Endothelial cell of umbilical vein (primary cell): Measurements from ENCODE around the gene DENND5A. TPM values are rescaled to one million over a fixed set of nuclear protein-coding genes. Genes with fewer than 3 reads are reported as not detected.
"Not testable (repeated sequence)": the region's sequence is repeated elsewhere in the genome, so short reads cannot be mapped to it uniquely, and the experiment has no call there.

Experiments used
- BruUV-seq: library from RNA; stranded (reverse); fragments of 400-500 nt; replicated peaks from 2 replicates; lab custom pipeline; 2021; lab: Mats Ljungman, UMichigan
- CTCF ChIA-PET: fragments of 300-600, 350-600 bp; sonication (Branson Sonifier 250); formaldehyde crosslinking; loops from one replicate; lab custom pipeline; 2021; ENCODE audit warnings: antibody characterized with exemption, inconsistent platforms; lab: Charles Lee
- POLR2A ChIA-PET: fragments of 300-600, 350-600 bp; sonication (Branson Sonifier 250); formaldehyde crosslinking; loops from one replicate; lab custom pipeline; 2021; ENCODE audit warnings: antibody characterized with exemption, inconsistent platforms; lab: Charles Lee
- DNase-seq: peaks from one replicate; pipeline ENCODE4 v3.0.0-alpha.2; 2011; ENCODE audit warnings: low read depth, low spot score
- FAIRE-seq: peaks from 2 replicates; lab custom pipeline; 2011; peaks lifted over from hg19 to GRCh38; lab: Jason Lieb, UNC
- H2AFZ ChIP-seq: 2 replicates; pipeline ENCODE4 v1.6.0; 2012; ENCODE audit warnings: low read depth, low read length, control low read depth, inconsistent platforms
- H3K27ac ChIP-seq: 2 replicates; pipeline ENCODE4 v1.5.1; 2011; ENCODE audit warnings: low read depth, mild to moderate bottlenecking, control low read depth, low read length, moderate library complexity; ENCODE audit not compliant: insufficient read depth
- H3K27me3 ChIP-seq, 2 experiments: 2 replicates each; pipeline versions ENCODE4 v1.6.0 to v1.6.1; 2011; ENCODE audit warnings: low read length in 2 of 2, mixed read lengths in 1 of 2; ENCODE audit not compliant: control insufficient read depth in 2 of 2, insufficient read depth in 2 of 2
- H3K36me3 ChIP-seq, 2 experiments: 2 replicates in 1 of 2; 3 replicates in 1 of 2; pipeline ENCODE4 v1.5.1; 2011; ENCODE audit warnings: low read length in 2 of 2, mild to moderate bottlenecking in 1 of 2, moderate library complexity in 1 of 2; ENCODE audit not compliant: control insufficient read depth in 2 of 2, insufficient read depth in 2 of 2; ENCODE audit errors: extremely low read depth in 1 of 2
- H3K4me1 ChIP-seq: 3 replicates; pipeline ENCODE4 v1.5.1; 2011; ENCODE audit warnings: mild to moderate bottlenecking, low read length; ENCODE audit not compliant: control insufficient read depth, insufficient read depth; ENCODE audit errors: extremely low read depth
- H3K4me2 ChIP-seq: 2 replicates; pipeline ENCODE4 v1.6.1; 2011; ENCODE audit warnings: low read length, control low read depth, mixed read lengths; ENCODE audit not compliant: insufficient read depth
- H3K4me3 ChIP-seq, 3 experiments: fragments of 200-600 bp in 1 of 3; sonication (generic), shearing (Covaris generic) in 1 of 3; replicated peaks in 1 of 3; 2 replicates each; pipeline ENCODE4 v1.5.1; 2011 to 2016; ENCODE audit warnings: control low read depth in 3 of 3, low read length in 3 of 3, mild to moderate bottlenecking in 2 of 3, inconsistent platforms in 1 of 3, low read depth in 1 of 3, moderate library complexity in 1 of 3; ENCODE audit not compliant: insufficient read depth in 1 of 3
- H3K79me2 ChIP-seq: 2 replicates; pipeline ENCODE4 v1.6.0; 2012; ENCODE audit warnings: low read length, inconsistent platforms; ENCODE audit not compliant: control insufficient read depth, insufficient read depth
- H3K9ac ChIP-seq: replicated peaks from 2 replicates; pipeline ENCODE3; 2011; ENCODE audit warnings: low read length, control low read depth; ENCODE audit not compliant: insufficient read depth; ENCODE audit errors: extremely low read depth
- H3K9me1 ChIP-seq: replicated peaks from 3 replicates; pipeline ENCODE4 v1.6.0; 2011; ENCODE audit warnings: mild to moderate bottlenecking, low read length; ENCODE audit not compliant: control insufficient read depth, insufficient read depth; ENCODE audit errors: extremely low read depth
- H3K9me3 ChIP-seq: replicated peaks from 2 replicates; pipeline ENCODE4 v1.5.1; 2012; ENCODE audit warnings: low read length, inconsistent platforms; ENCODE audit not compliant: control insufficient read depth, insufficient read depth
- H4K20me1 ChIP-seq: replicated peaks from 2 replicates; pipeline ENCODE3; 2011; ENCODE audit warnings: mild to moderate bottlenecking, low read length; ENCODE audit not compliant: control insufficient read depth, insufficient read depth; ENCODE audit errors: extremely low read depth
- EZH2 ChIP-seq: IDR thresholded peaks from 2 replicates; pipeline ENCODE4 v1.6.1; 2012; ENCODE audit warnings: borderline replicate concordance, low read depth, mild to moderate bottlenecking, moderate library complexity, low read length, inconsistent platforms; ENCODE audit not compliant: severe bottlenecking
- FOS ChIP-seq: IDR thresholded peaks from 2 replicates; pipeline ENCODE4 v1.6.1; 2011; ENCODE audit warnings: mild to moderate bottlenecking, low read length, moderate library complexity, borderline replicate concordance; ENCODE audit not compliant: insufficient read depth
- GATA2 ChIP-seq: IDR thresholded peaks from 2 replicates; pipeline ENCODE4 v1.7.0; 2011; ENCODE audit warnings: low read depth, mild to moderate bottlenecking, moderate library complexity, mixed read lengths, low read length; ENCODE audit not compliant: insufficient read length, insufficient read depth
- JUN ChIP-seq: IDR thresholded peaks from 2 replicates; pipeline ENCODE4 v1.6.1; 2011; ENCODE audit warnings: borderline replicate concordance, low read depth; ENCODE audit not compliant: insufficient read length, insufficient read depth
- MAX ChIP-seq: IDR thresholded peaks from 2 replicates; pipeline ENCODE4 v1.6.1; 2011; ENCODE audit not compliant: insufficient read depth, insufficient read length
- MYC ChIP-seq: IDR thresholded peaks from one replicate; pipeline ENCODE4 v1.6.1; 2011; ENCODE audit warnings: mild to moderate bottlenecking, low read depth, low read length
- POLR2A ChIP-seq: IDR thresholded peaks from 2 replicates; pipeline ENCODE4 v1.6.1; 2012; ENCODE audit warnings: low read depth, mild to moderate bottlenecking, control low read depth, low read length
- POLR2AphosphoS5 ChIP-seq: IDR thresholded peaks from 2 replicates; pipeline ENCODE4 v1.6.1; 2012; ENCODE audit warnings: low read depth, mild to moderate bottlenecking, control low read depth, low read length, moderate library complexity; ENCODE audit not compliant: insufficient read depth
- dilution Hi-C: fragments of 300-500 bp; cut with MboI; formaldehyde crosslinking; loops from one replicate; pipeline ENCODE4 v1.15.0; 2019; ENCODE audit warnings: low sequenced_read_pairs; ENCODE audit not compliant: extremely low pct_ligation_motif_present
- intact Hi-C: fragments of 100-400 bp; cut with micrococcal nuclease; formaldehyde crosslinking; loops from one replicate; pipeline ENCODE4 v1.10.0; 2022
- polyA plus RNA-seq, 4 experiments: library from polyadenylated mRNA; depleted of rRNA in 3 of 4; stranded (reverse) in 3 of 4; unstranded in 1 of 4; fragments of >200 nt; gene quantifications; 2 replicates each; pipeline versions ENCODE4 v1.2.1 to v1.2.3, GENCODE V29; 2011 to 2012; ENCODE audit warnings: missing spikeins in 1 of 4
- total RNA-seq: library from RNA; stranded (reverse); gene quantifications from 2 replicates; pipeline ENCODE4 v1.2.3, GENCODE V29; 2021
- TF ChIP-seq, protein P1 (sequence below), 2 donors: IDR thresholded peaks; 1 replicate in 1 of 2; 2 replicates in 1 of 2; pipeline ENCODE4 v1.5.1; 2011; ENCODE audit warnings: low read length in 2 of 2, mild to moderate bottlenecking in 2 of 2, moderate library complexity in 2 of 2, control low read depth in 1 of 2, inconsistent platforms in 1 of 2, low read depth in 1 of 2; ENCODE audit not compliant: insufficient read depth in 1 of 2; ENCODE audit errors: extremely low read depth in 1 of 2

DENND5A gene
- total and polyA plus RNA-seq, 2 donors (not counting 3 experiments of a cell fraction or from before 2014, with no cell fraction given): 116 to 220 TPM

DNA sequence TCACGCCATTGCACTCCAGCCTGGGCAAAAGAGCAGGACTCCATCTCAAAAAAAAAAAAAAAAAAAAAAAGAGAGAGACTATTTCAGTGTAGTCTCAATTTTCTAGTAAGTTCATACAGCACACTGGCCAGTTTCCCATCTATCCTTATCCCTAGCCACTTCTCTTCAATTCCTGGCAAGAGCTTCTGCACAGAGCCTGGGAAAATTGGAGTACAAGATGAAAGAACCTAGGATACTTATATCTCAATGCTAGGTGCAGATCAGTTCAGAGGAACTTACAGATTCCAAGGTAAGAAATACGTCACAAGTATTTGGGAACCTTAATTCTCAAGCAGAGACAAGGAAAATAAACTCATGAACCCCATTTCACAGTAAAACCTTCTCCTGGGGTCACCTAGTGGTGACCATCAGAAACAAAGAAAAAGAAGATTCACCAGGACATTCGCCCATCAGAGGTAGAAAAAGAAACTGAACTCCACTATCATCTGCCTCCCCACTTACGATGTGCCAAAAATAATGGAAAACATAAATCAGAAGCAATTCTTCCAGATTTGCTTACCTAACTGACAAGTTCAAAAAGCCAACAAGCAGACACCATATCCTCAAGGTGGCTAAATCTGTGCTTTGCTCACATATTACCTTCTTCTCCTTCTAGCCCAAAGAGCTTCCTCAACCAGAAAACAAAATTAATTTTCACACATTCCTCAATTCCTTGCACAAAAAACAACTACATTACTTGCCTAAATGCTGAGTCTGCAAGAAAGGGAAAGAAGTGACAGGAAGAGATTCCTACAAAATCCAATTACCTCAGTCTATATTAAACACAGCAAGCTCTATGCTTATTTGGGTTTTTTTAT is 4.9 kb downstream of the DENND5A start:
- no peak overlapping the region for H3K4me3 ChIP-seq
- peaks cover 16% of the 10 kb centered on the region for H3K4me1 ChIP-seq
- ChIA-PET CTCF (interaction anchor here (0.7 to 1.5 kb wide), 13 partner anchors 10 to 329 kb away, joined by 3 to 5 read pairs (median 3); no protein-coding TSS in a partner anchor), POLR2A (no interaction called here)
- H4K20me1 ChIP-seq: no peaks in the 10 kb centered on the region
- no peak overlapping the region for H3K27ac ChIP-seq
- intact Hi-C loops: loop anchor here (5.0 to 10.0 kb wide), 3 partner anchors 93 to 345 kb away; partner anchors contain the start of gene AKIP1
- DNase-seq (no peak), FAIRE-seq (no peak)
- no peak overlapping the region for H3K4me2 ChIP-seq
- no peaks in the 10 kb centered on the region for H3K9me1 ChIP-seq
- no peaks in the 10 kb centered on the region for H3K9me3 ChIP-seq
- H3K9ac ChIP-seq: no peak overlapping the region
- TF ChIP-seq, protein P1, sequence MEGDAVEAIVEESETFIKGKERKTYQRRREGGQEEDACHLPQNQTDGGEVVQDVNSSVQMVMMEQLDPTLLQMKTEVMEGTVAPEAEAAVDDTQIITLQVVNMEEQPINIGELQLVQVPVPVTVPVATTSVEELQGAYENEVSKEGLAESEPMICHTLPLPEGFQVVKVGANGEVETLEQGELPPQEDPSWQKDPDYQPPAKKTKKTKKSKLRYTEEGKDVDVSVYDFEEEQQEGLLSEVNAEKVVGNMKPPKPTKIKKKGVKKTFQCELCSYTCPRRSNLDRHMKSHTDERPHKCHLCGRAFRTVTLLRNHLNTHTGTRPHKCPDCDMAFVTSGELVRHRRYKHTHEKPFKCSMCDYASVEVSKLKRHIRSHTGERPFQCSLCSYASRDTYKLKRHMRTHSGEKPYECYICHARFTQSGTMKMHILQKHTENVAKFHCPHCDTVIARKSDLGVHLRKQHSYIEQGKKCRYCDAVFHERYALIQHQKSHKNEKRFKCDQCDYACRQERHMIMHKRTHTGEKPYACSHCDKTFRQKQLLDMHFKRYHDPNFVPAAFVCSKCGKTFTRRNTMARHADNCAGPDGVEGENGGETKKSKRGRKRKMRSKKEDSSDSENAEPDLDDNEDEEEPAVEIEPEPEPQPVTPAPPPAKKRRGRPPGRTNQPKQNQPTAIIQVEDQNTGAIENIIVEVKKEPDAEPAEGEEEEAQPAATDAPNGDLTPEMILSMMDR (IDR thresholded peaks at IDR 0.05; ENCODE audit: extremely low read depth in 1 of 2, insufficient read depth in 1 of 2, low read depth in 1 of 2, low read length in 2 of 2): no peak
- no peak for TF ChIP-seq POLR2A
- no peak for TF ChIP-seq POLR2AphosphoS5
- no peak for TF ChIP-seq GATA2
- TF ChIP-seq FOS: no peak
- no peak for TF ChIP-seq MYC
- TF ChIP-seq MAX: no peak
- TF ChIP-seq EZH2: no peak
- no peak for TF ChIP-seq JUN
- H3K79me2 ChIP-seq: peaks cover 83% of the 10 kb centered on the region
- H2AFZ ChIP-seq: no peak overlapping the region
- no TSS peak for BruUV-seq
- no peaks in the 10 kb centered on the region for H3K36me3 ChIP-seq
- dilution Hi-C loops: no loop called here
- no peaks in the 10 kb centered on the region for H3K27me3 ChIP-seq

- DNase-seq, H3K9me3 ChIP-seq, BruUV-seq, POLR2A ChIA-PET, H3K4me3 ChIP-seq, dilution Hi-C loops, H3K36me3 ChIP-seq, H3K9ac ChIP-seq, FAIRE-seq, H3K9me1 ChIP-seq, H3K27ac ChIP-seq, CTCF ChIA-PET, H3K27me3 ChIP-seq, H2AFZ ChIP-seq, H3K4me2 ChIP-seq, intact Hi-C loops, H4K20me1 ChIP-seq: not testable (repeated sequence)
- peaks cover 23% of the 10 kb centered on the region for H3K4me1 ChIP-seq
- H3K79me2 ChIP-seq: peaks cover 86% of the 10 kb centered on the region
Measured at GRCh38 chr11:9258279-9258678, 6.9 kb downstream of the DENND5A start.
